HG03442 (cell line): ENCODE results near the gene SAMD14.

Experiments used
- ATAC-seq: cut with Tn5 transposase; IDR thresholded peaks from one replicate; pipeline ENCODE4 v1.9.1; 2021; ENCODE audit warnings: mild to moderate bottlenecking, moderate library complexity; ENCODE audit not compliant: unreplicated experiment

Gene SAMD14

GRCh38 chr17:50133769-50134099, 3.8 kb upstream of the SAMD14 start:
- ATAC-seq: no peak

- ATAC-seq: no peak
These were observed 3.2 kb upstream of the SAMD14 start for GRCh38 chr17:50133028-50133768.

GRCh38 chr17:50132104-50132794, 2.3 kb upstream of the SAMD14 start:
- no peak for ATAC-seq

GRCh38 chr17:50130559-50131305, 772 bp upstream of the SAMD14 start:
- ATAC-seq: no peak

- ATAC-seq: no peak
These were observed 620 bp downstream of the SAMD14 start for GRCh38 chr17:50129353-50129727.

GRCh38 chr17:50128441-50129352, 1.3 kb downstream of the SAMD14 start:
- no peak for ATAC-seq

GRCh38 chr17:50127697-50128361, 2.1 kb downstream of the SAMD14 start:
- ATAC-seq: no peak

- ATAC-seq: no peak
These were observed 4.5 kb downstream of the SAMD14 start for GRCh38 chr17:50125420-50125997.

- ATAC-seq: no peak
These were observed 6.2 kb downstream of the SAMD14 start for GRCh38 chr17:50123649-50124349.

GRCh38 chr17:50122945-50123344, 7.0 kb downstream of the SAMD14 start:
- ATAC-seq: no peak

- no peak for ATAC-seq
These were observed 9.3 kb downstream of the SAMD14 start for GRCh38 chr17:50120475-50121253.

GRCh38 chr17:50118828-50119218, 11.1 kb downstream of the SAMD14 start:
- no peak for ATAC-seq

GRCh38 chr17:50118076-50118827, 11.7 kb downstream of the SAMD14 start:
- no peak for ATAC-seq

- no peak for ATAC-seq
These were observed 12.5 kb downstream of the SAMD14 start for GRCh38 chr17:50117202-50118051.

GRCh38 chr17:50115756-50116155, 14.2 kb downstream of the SAMD14 start:
- no peak for ATAC-seq

- ATAC-seq: no peak
These were observed 15.1 kb downstream of the SAMD14 start for GRCh38 chr17:50114849-50115357.

- ATAC-seq: no peak
These were observed 15.6 kb downstream of the SAMD14 start for GRCh38 chr17:50114401-50114800.
